Neural progenitor cell (in vitro differentiated cells): ENCODE results near the gene ENSA. TPM values are rescaled to one million over a fixed set of nuclear protein-coding genes. Genes with fewer than 3 reads are reported as not detected.

Source experiments
- DNase-seq: peaks from one replicate; pipeline ENCODE4 v3.0.0-alpha.2; 2016; ENCODE audit warnings: low spot score
- H2AFZ ChIP-seq: fragments of 200-600 bp; sonication (generic); replicated peaks from 2 replicates; pipeline ENCODE4 v1.6.1; 2016; ENCODE audit warnings: antibody characterized with exemption
- H3F3A ChIP-seq: fragments of 200-600 bp; sonication (generic); 2 replicates; pipeline ENCODE4 v1.6.1; 2016; ENCODE audit warnings: antibody characterized with exemption, low read depth
- H3K27ac ChIP-seq: fragments of 200-600 bp; sonication (generic); 2 replicates; pipeline ENCODE4 v1.5.1; 2016; ENCODE audit warnings: mild to moderate bottlenecking
- H3K27me3 ChIP-seq: fragments of 200-600 bp; sonication (generic); 2 replicates; pipeline ENCODE4 v1.6.1; 2016; ENCODE audit warnings: mild to moderate bottlenecking, moderate library complexity
- H3K36me3 ChIP-seq: fragments of 200-600 bp; sonication (generic); 2 replicates; pipeline ENCODE4 v1.5.1; 2016
- H3K4me1 ChIP-seq: fragments of 200-600 bp; sonication (generic); 2 replicates; pipeline ENCODE4 v1.6.1; 2016; ENCODE audit warnings: mixed run types
- H3K4me2 ChIP-seq: fragments of 200-600 bp; sonication (generic); 2 replicates; pipeline ENCODE4 v1.6.1; 2016
- H3K4me3 ChIP-seq: fragments of 200-600 bp; sonication (generic); 2 replicates; pipeline ENCODE4 v1.5.1; 2016
- H3K79me2 ChIP-seq: fragments of 200-600 bp; sonication (generic); 2 replicates; pipeline ENCODE4 v1.6.1; 2016; ENCODE audit warnings: low read depth
- H3K9ac ChIP-seq: fragments of 200-600 bp; sonication (generic); 2 replicates; pipeline ENCODE4 v1.6.1; 2016
- H3K9me3 ChIP-seq: fragments of 200-600 bp; sonication (generic); 2 replicates; pipeline ENCODE4 v1.5.1; 2016; ENCODE audit warnings: low read depth
- H4K20me1 ChIP-seq: fragments of 200-600 bp; sonication (generic); 2 replicates; pipeline ENCODE4 v1.6.1; 2016; ENCODE audit warnings: low read depth
- H3K27ac Mint-ChIP-seq: 3 replicates; pipeline ENCODE4 v1.8.0; 2021; ENCODE audit warnings: mixed read lengths
- H3K27me3 Mint-ChIP-seq: 2 replicates; pipeline ENCODE4 v1.8.0; 2022; ENCODE audit warnings: low read depth, mild to moderate bottlenecking, inconsistent platforms, moderate library complexity, mixed read lengths; ENCODE audit not compliant: insufficient read depth
- H3K36me3 Mint-ChIP-seq: 3 replicates; pipeline ENCODE4 v1.8.0; 2021; ENCODE audit warnings: mixed read lengths
- H3K4me1 Mint-ChIP-seq: 3 replicates; pipeline ENCODE4 v1.8.0; 2021; ENCODE audit warnings: mixed read lengths
- H3K4me3 Mint-ChIP-seq: 3 replicates; pipeline ENCODE4 v1.8.0; 2021; ENCODE audit warnings: mild to moderate bottlenecking, moderate library complexity, mixed read lengths
- H3K9me3 Mint-ChIP-seq: 3 replicates; pipeline ENCODE4 v1.8.0; 2020; ENCODE audit warnings: mixed read lengths
- CTCF ChIP-seq: fragments of 200-600 bp; sonication (generic); IDR thresholded peaks from 2 replicates; pipeline ENCODE4 v1.5.1; 2017; ENCODE audit warnings: antibody characterized with exemption, mild to moderate bottlenecking
- EZH2 ChIP-seq: fragments of 200-600 bp; sonication (generic); IDR thresholded peaks from 2 replicates; pipeline ENCODE4 v1.6.1; 2017; ENCODE audit warnings: antibody characterized with exemption, mild to moderate bottlenecking, moderate library complexity
- EZH2phosphoT487 ChIP-seq: fragments of 200-600 bp; sonication (generic); IDR thresholded peaks from 2 replicates; pipeline ENCODE4 v1.6.1; 2017; ENCODE audit warnings: antibody characterized with exemption
- total RNA-seq: library from RNA; depleted of rRNA; stranded (reverse); fragments of >200 nt; gene quantifications from 2 replicates; pipeline ENCODE4 v1.2.3, GENCODE V29; 2015; ENCODE audit warnings: low replicate concordance

Gene ENSA
- 133 and 201 TPM in 2 replicates for total RNA-seq

GRCh38 chr1:150629115-150629928, at the start of gene ENSA:
ENSA (minus strand) TSS chr1:150629612; CDS start chr1:150629470, 142 bp downstream.
- H2AFZ ChIP-seq, result peak within 1 kb of the TSS; percentile 75
- H3K36me3 ChIP-seq, result peaks cover 11% of the 10 kb centered on the region
- Mint-ChIP-seq H3K36me3 (peaks cover 26% of the 10 kb centered on the region), H3K4me1 (peaks cover 7% of the 10 kb centered on the region), H3K4me3 (no peak within 1 kb of the TSS), H3K9me3 (no peaks in the 10 kb centered on the region), H3K27me3 (no peaks in the 10 kb centered on the region), H3K27ac (no peak within 1 kb of the TSS)
- peak; percentile 99 for DNase-seq
- peaks cover 6% of the 10 kb centered on the region for H3K27me3 ChIP-seq
- H3K79me2 ChIP-seq, result peaks cover 30% of the 10 kb centered on the region
- H3K4me1 ChIP-seq, result peaks cover 5% of the 10 kb centered on the region
- no peaks in the 10 kb centered on the region for H3K9me3 ChIP-seq
- peaks cover 16% of the 10 kb centered on the region for H3F3A ChIP-seq
- TF ChIP-seq CTCF (no peak), EZH2 (no peak), EZH2phosphoT487 (no peak)
- peak within 1 kb of the TSS; percentile 95 for H3K27ac ChIP-seq
- peak within 1 kb of the TSS; percentile 80 for H3K4me3 ChIP-seq
- H3K4me2 ChIP-seq, result peak within 1 kb of the TSS; percentile 91
- H4K20me1 ChIP-seq, result no peaks in the 10 kb centered on the region
- peak within 1 kb of the TSS; percentile 91 for H3K9ac ChIP-seq

GRCh38 chr1:150678988-150679387, 49.6 kb upstream of the ENSA start:
- Histone ChIP-seq H3K9ac (no peak overlapping the region), H2AFZ (no peak overlapping the region), H4K20me1 (no peaks in the 10 kb centered on the region), H3K4me1 (no peaks in the 10 kb centered on the region), H3K79me2 (peaks cover 13% of the 10 kb centered on the region), H3K9me3 (no peaks in the 10 kb centered on the region), H3K4me2 (no peak overlapping the region), H3F3A (peaks cover 4% of the 10 kb centered on the region), H3K27ac (no peak overlapping the region), H3K4me3 (no peak overlapping the region), H3K36me3 (no peaks in the 10 kb centered on the region), H3K27me3 (no peaks in the 10 kb centered on the region)
- no peaks in the 10 kb centered on the region for H3K9me3 Mint-ChIP-seq
- H3K36me3 Mint-ChIP-seq, result peaks cover 10% of the 10 kb centered on the region
- H3K4me1 Mint-ChIP-seq, result no peaks in the 10 kb centered on the region
- no peak overlapping the region for H3K4me3 Mint-ChIP-seq
- H3K27me3 Mint-ChIP-seq, result no peaks in the 10 kb centered on the region
- no peak for DNase-seq
- TF ChIP-seq CTCF (no peak), EZH2phosphoT487 (no peak), EZH2 (no peak)
- no peak overlapping the region for H3K27ac Mint-ChIP-seq

- no peaks in the 10 kb centered on the region for H3K27me3 Mint-ChIP-seq
- no peaks in the 10 kb centered on the region for H3K9me3 ChIP-seq
Observed at GRCh38 chr1:150674881-150675280, 45.5 kb upstream of the ENSA start.

More at GRCh38 chr1:150674881-150675280, 45.5 kb upstream of the ENSA start:
- TF ChIP-seq CTCF (no peak), EZH2 (no peak), EZH2phosphoT487 (no peak)
- Histone ChIP-seq H3K79me2 (peaks cover 17% of the 10 kb centered on the region), H2AFZ (no peak overlapping the region), H3K27ac (no peak overlapping the region), H3K4me3 (no peak overlapping the region), H3K4me2 (no peak overlapping the region), H3K9ac (no peak overlapping the region), H4K20me1 (no peaks in the 10 kb centered on the region), H3K36me3 (peaks cover 5% of the 10 kb centered on the region), H3F3A (peaks cover 4% of the 10 kb centered on the region), H3K27me3 (no peaks in the 10 kb centered on the region), H3K4me1 (no peaks in the 10 kb centered on the region)
- no peak for DNase-seq
- H3K9me3 Mint-ChIP-seq, result no peaks in the 10 kb centered on the region
- H3K27ac Mint-ChIP-seq, result no peak overlapping the region
- no peak overlapping the region for H3K4me3 Mint-ChIP-seq
- H3K4me1 Mint-ChIP-seq, result no peaks in the 10 kb centered on the region
- peaks cover 4% of the 10 kb centered on the region for H3K36me3 Mint-ChIP-seq
